GM20000 (cell line): Measurements from ENCODE around the gene BCL2L15.

Experiments
- DNase-seq: peaks from one replicate; pipeline ENCODE4 v3.0.0; 2012; ENCODE audit warnings: low spot score
- TF ChIP-seq, protein P1 (sequence below): IDR thresholded peaks from 2 replicates; pipeline ENCODE4 v1.5.1; 2012; ENCODE audit warnings: mild to moderate bottlenecking, control low read depth; ENCODE audit errors: extremely low read depth, missing control alignments

BCL2L15 gene

GRCh38 chr1:113868387-113869083 lies 18.8 kb downstream of the BCL2L15 start:
- TF ChIP-seq, protein P1, sequence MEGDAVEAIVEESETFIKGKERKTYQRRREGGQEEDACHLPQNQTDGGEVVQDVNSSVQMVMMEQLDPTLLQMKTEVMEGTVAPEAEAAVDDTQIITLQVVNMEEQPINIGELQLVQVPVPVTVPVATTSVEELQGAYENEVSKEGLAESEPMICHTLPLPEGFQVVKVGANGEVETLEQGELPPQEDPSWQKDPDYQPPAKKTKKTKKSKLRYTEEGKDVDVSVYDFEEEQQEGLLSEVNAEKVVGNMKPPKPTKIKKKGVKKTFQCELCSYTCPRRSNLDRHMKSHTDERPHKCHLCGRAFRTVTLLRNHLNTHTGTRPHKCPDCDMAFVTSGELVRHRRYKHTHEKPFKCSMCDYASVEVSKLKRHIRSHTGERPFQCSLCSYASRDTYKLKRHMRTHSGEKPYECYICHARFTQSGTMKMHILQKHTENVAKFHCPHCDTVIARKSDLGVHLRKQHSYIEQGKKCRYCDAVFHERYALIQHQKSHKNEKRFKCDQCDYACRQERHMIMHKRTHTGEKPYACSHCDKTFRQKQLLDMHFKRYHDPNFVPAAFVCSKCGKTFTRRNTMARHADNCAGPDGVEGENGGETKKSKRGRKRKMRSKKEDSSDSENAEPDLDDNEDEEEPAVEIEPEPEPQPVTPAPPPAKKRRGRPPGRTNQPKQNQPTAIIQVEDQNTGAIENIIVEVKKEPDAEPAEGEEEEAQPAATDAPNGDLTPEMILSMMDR = no peak
- DNase-seq = no peak

- DNase-seq = no peak
- TF ChIP-seq, protein P1 = no peak
These were observed 25.7 kb downstream of the BCL2L15 start for GRCh38 chr1:113861641-113862040.

GRCh38 chr1:113860891-113861290 lies 26.5 kb downstream of the BCL2L15 start:
- TF ChIP-seq, protein P1 = no peak
- DNase-seq = no peak

DNA sequence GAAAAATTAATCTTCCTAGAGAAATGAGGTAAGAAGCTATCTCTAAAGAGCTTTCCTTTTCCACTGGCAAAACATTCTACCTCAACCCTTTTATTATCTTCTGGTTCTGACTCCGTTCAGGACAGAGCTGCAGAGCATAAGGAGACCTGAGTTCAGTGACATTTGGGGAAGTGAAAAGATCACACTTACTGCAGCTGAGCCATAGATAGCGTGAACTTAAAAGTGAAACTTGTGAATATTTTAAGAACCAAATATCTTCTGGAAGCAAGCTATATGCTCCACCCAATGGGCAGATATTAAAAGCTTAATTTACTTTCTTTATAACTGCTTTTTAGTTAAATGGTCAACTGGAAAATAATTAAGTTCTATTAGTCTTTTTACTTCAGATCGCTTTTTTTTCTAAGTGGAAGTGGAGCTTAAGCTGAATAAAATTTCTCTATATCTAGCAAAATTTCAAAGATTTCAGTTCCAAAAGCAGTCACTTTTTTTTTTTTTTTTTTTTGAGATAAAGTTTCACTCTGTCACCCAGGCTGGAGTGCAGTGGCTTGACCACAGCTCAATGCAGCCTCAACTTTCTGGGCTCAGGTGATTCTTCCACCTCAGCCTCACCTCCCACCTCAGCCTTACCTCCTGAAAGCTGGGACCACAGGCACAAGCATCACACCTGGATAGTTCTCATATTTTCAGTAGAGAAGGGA lies 27.8 kb downstream of the BCL2L15 start:
- peak; percentile 45 for DNase-seq
- TF ChIP-seq, protein P1 = no peak

DNA sequence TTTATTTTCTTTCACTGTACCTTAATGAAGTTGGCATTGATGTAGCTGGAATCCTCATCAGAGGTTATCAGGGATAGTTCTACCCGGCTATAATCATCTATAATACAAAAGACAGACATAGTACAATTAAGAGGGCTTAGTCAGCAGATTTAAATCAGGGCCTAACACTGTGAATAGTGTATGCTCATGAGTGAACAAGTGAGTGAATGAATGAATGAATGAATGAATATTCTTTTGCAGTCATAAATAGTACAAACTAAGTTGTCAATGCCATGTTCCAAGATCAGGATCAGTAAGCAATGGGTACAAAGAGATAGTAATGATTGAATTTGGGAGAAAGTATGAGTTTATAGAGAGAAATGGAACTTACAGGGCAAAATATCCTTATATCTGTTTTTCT lies 28.4 kb downstream of the BCL2L15 start:
- TF ChIP-seq, protein P1 = no peak
- no peak for DNase-seq

- no peak for DNase-seq
- TF ChIP-seq, protein P1 = no peak
These were observed 29.0 kb downstream of the BCL2L15 start for GRCh38 chr1:113858418-113858817.

DNA sequence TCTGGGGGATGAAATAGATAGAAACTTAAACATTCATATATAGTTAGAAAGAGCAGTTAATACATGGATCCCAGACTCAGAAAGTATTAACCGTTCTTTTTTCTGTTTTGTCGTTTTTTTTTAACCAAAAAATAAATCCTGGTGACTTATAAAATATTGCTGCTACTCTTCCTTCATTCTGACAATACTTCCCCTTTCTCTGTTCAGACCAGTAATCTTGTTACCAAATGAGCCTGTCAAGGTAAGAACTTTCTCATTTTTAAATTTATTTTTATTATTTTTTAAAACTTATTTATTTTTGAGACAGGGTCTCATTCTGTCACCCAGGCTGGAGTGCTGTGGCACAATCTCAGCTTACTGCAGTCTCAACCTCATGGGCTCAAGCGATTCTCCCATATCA lies 29.6 kb downstream of the BCL2L15 start:
- no peak for DNase-seq
- TF ChIP-seq, protein P1 = no peak
